ENCODE results near the gene PGLYRP3.
"Not testable (repeated sequence)": the region's sequence is repeated elsewhere in the genome, so short reads cannot be mapped to it uniquely, and the experiment has no call there.

The PGLYRP3 gene

DNA sequence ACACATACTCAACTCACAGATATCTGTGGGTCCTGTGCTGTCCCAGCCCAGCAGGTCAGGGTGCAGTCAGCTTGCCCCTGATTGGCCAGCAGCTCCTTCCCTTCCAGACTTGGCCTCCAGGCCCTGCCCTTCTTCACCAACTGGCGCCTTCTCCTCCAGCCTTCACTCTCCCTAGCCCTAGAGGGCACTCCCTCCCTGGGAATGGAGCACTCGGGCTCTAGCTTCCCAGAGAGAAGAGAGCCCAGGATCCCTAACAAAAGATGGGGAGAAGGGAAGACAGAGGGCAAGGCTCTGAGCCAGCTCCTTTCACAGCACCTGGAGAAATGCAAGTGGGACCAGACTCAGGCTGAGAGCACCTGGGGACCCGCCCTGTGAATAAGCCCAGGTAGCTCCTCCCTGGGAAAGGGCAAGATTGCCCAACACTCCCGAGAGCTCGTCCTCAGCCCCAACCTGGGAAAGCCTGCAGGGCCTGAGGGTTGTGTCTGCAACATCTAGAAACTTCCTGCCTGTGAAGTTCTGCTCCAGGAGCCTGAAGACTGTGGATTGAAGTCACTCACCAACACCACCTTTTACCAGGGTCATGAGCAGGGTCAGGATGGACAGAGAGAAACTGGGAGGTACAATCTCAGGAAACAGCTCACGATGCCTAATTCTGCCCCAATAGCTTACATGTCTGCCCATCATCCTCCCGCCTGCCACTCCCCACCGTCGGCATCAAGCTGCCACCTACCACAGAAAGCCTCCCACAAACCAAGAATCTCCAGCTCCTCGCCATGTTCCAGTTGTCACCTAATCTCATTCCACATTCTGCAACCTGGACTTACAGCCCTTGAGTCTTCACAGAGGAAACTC, 36.0 kb upstream of the PGLYRP3 start, which contains the start of gene PGLYRP4:
TSS of gene PGLYRP4 (minus strand) at position 331 of the 852 bp plus-strand sequence. CDS start 909 bp downstream, outside the sequence.
- DNase-seq (ENCODE audit: low read depth, low spot score), result no peak

DNA sequence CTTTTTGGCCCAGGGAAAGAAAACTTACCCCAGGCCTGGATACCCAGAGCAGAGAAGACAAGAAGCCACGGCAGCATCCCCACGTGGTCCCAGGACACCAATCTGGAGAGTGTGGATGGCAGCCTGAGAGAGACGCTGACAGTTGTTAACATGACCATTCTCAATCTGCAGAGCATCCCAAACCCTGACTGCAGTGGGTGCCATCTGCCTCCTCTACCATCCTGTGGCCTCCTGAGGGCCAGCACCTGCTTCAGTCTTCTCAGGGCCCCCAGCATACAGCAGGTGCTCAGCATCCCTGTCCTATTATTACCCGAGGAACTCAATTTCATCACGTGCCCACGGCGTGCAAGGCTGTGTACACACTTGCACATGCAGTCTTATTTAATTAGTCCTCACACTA, 35.1 kb upstream of the PGLYRP3 start:
- no peak for DNase-seq (ENCODE audit: low read depth, low spot score)

GRCh38 chr1:153347049-153347448, 34.3 kb upstream of the PGLYRP3 start:
- not testable (repeated sequence) for DNase-seq (ENCODE audit: low read depth, low spot score)

GRCh38 chr1:153346077-153346723, 33.4 kb upstream of the PGLYRP3 start:
- no peak for DNase-seq (ENCODE audit: low read depth, low spot score)

GRCh38 chr1:153345187-153346076, 32.7 kb upstream of the PGLYRP3 start:
- no peak for DNase-seq (ENCODE audit: low read depth, low spot score)

DNA sequence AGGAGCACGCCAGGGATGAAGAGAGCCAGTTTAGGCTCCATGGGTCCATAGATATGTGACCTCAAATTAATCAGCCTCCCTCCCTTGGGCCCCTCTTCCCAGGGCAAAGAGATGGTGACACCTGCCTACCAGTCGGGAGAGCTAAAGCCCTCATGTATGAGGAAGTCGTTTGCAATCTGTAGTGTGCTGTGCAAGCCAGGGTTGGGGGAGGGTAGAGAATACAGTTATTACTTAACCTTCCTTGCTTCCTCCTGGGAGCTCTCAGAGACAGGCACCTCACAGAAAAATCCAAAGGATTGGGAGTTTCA, 31.9 kb upstream of the PGLYRP3 start:
- no peak for DNase-seq (ENCODE audit: low read depth, low spot score)

GRCh38 chr1:153343811-153344717, 31.3 kb upstream of the PGLYRP3 start:
- DNase-seq (ENCODE audit: low read depth, low spot score), result no peak

DNA sequence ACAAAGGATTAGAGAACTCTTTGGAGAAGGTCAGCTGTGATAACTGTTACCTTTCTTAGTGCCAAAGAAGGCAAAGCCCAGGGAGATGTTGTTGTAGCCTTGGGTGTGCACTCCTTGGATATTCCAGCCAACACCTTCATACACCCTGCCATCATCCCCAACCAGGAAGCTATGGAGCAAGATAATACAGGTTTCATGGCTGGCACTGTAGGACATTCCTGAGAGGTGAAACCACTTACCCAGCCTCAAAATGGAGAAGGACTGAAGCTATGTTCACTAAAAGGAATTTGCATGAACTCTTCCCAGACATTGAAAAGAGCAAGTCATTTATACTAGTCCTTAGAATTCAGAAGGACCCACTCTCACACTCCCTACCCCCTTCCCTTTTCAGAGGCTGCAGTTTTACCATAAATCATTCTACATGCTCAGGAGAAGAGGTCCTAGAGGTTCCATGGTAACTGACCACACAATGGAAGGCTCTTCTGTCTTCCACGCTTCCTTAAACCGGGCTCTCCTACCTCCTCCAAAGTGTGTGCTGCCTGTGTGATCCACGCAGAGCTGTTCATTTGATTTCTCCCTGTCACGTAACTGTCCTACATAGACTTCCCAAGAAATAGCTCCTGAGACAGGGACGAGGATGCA, 30.4 kb upstream of the PGLYRP3 start:
- DNase-seq (ENCODE audit: low read depth, low spot score), result no peak

GRCh38 chr1:153342178-153342577, 29.4 kb upstream of the PGLYRP3 start:
- no peak for DNase-seq (ENCODE audit: low read depth, low spot score)

DNA sequence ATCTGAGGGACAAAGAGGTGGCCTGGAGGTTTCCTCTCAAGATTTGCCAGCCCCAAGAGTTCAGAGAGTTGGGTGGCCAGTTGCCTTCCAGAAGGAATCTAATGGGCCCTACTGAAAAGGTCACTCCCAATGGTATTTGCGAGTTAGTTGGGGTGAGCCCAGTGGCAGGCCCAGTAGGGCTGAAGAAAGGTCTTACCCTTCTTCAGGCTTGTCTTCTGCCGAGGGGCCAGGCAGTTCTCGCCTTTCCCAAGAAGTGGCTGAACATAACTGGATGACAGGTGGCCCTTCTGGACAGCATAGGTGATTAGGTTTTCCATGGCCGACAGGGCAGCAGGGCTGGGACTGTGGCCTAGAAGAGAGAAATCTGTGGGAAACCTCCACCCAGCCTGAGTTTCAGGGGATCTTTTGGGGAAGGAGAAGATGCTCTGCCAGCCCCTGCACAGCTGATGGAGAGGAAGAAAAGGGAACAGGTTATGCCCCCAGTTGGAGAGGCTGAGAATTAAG, 28.7 kb upstream of the PGLYRP3 start:
- no peak for DNase-seq (ENCODE audit: low read depth, low spot score)

DNA sequence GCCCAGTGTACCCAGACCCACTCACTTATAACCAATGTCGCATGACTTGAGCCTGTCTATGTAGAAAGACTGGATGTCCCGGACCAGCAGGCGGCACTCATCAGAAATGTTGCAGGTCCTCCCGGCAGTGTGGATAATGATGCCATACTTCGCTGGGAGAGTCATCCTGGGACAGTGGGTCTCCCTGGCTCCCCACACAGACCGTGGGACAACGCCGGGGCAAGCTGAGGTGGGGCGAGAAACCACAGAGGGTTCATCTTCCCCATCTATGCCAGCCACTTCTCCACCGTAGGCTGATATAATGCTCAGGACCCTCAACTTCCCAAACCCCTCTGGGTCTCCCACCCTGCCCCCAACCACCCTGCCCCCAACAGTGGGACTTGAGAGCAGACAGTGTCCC, 27.6 kb upstream of the PGLYRP3 start:
- no peak for DNase-seq (ENCODE audit: low read depth, low spot score)

GRCh38 chr1:153339802-153340201, 27.1 kb upstream of the PGLYRP3 start:
- DNase-seq (ENCODE audit: low read depth, low spot score), result no peak

DNA sequence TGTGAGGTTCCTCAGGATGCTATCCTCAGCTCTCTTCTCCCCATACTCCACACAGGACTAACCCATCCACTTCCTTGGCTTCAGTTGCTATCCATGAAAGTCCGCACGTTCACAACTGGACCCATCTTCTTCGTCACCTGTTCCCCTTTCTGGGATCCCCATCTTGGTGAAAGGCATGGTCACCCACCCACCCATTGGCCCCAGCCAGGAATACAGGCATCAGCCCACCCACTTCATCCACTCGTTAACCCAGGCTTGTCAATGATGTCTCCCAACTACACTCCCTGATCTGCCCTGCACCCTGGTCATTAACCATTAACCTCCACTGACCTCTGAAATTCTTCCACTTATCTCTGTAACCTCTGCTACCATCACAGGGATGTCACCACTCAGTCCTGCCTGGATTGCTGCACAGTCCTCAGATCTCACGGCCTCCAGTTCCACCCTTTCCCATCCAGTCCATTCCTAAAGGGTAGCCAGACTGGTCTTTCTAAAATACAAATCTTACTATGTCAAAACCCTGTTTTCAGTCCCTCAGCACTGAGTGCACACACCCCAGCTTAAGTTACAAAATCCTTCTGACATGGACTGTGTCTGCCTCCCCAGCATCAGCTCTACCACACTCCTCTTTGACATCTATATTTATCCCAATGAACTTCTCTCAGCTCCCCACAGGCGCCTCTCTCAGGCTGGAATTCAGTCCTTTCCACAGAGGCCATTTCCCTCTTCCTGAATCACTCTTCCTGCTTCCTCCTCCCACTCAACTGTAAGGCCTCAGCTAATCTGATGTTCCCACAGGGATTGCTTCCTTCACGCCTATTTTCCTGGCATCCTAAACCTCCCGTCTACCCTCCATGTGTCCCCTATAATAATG, 25.5 kb upstream of the PGLYRP3 start:
- DNase-seq (ENCODE audit: low read depth, low spot score), result no peak

- no peak for DNase-seq (ENCODE audit: low read depth, low spot score)
Observed at GRCh38 chr1:153336650-153337049, 23.9 kb upstream of the PGLYRP3 start.

DNA sequence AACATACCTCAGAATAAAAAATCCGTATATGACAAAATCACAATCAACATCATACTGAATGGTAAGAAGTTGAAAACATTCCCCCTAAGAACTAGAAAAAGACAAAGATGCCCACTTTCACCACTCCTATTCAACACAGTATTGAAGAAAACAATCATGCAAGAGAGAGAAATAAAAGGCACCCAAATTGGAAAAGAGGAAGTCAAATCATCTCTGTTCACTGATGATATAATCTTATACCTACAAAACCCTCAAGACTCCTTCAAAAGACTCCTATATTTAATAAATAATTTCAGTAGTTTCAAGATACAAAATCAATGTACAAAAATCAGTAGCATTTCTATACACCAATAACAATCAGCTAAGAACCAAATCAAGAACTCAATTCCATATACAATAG, 21.1 kb upstream of the PGLYRP3 start:
- no peak for DNase-seq (ENCODE audit: low read depth, low spot score)

DNA sequence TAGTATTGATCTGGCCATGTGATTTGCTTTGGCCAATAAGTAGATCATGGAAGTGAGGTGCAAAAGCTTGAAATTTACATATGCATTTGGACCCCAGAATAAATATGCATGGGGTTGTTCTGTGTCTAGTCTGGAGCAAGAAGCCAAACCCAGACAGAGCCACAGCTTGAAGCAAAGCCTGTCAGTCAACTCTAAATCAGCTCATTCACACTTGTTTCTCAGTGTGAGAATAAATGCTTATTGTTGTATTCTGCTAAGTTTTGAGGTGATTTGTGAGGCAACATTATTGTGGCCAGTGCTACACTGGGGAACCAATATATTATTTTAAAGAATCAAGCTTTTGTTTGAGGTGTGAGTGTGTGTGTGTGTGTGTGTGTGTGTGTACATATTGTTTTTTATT, 12.2 kb upstream of the PGLYRP3 start:
- no peak for DNase-seq (ENCODE audit: low read depth, low spot score)

DNA sequence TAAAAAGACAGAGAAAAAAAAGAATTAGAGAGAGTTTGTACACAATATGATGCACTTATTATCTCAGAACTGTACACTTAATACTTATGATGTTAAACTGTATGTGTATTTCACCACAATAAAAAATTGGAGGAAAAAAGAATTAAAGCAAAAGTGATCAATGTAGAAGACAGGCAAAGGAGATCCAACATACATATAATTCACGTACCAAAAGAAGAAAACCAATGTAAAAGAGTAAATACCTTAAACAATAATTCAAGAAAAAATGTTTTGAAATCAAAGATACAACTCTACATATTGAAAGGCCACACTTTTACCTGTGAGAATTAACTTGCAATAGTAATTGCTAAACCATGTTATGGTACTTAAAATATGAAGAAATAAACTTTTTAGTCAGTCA, 9.8 kb upstream of the PGLYRP3 start:
- no peak for DNase-seq (ENCODE audit: low read depth, low spot score)

DNA sequence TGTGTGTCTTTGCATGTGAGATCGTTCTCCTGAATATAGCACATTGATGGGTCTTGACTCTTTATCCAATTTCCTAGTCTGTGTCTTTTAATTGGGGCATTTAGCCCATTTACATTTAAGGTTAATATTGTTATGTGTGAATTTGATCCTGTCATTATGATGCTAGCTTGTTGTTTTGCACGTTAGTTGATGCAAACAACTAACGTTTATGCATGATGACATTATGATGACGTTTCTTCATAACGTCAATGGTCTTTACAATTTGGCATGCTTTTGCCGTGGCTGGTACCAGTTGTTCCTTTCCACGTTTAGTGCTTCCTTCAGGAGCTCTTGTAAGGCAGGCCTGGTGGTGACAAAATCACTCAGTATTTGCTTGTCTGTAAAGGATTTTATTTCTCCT, 5.4 kb upstream of the PGLYRP3 start:
- DNase-seq (ENCODE audit: low read depth, low spot score), result not testable (repeated sequence)

DNA sequence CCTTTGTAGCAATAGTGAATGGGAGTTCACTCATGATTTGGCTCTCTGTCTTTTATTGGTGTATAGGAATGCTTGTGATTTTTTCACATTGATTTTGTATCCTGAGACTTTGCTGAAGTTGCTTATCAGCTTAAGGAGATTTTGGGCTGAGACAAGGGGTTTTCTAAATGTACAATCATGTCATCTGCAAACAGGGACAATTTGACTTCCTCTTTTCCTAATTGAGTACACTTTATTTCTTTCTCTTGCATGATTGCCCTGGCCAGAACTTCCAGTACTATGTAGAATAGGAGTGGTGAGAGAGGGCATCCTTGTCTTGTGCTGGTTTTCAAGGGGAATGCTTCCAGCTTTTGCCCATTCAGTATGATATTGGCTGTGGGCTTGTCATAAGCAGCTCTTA, 3.3 kb upstream of the PGLYRP3 start:
- not testable (repeated sequence) for DNase-seq (ENCODE audit: low read depth, low spot score)
